HFFc6 (cell line): ENCODE results near the gene KRTAP10-5. TPM values are rescaled to one million over a fixed set of nuclear protein-coding genes. Genes with fewer than 3 reads are reported as not detected.
A peak's percentile ranks its signal among the peaks of the same experiment; 100 is the strongest.

ENCODE experiments used
- DNase-seq: peaks from one replicate; pipeline ENCODE4 v3.0.0-alpha.2; 2018
- H3K27ac Mint-ChIP-seq: 2 replicates; pipeline ENCODE4 v1.8.0; 2020; ENCODE audit warnings: mild to moderate bottlenecking, mixed read lengths
- H3K27me3 Mint-ChIP-seq: 2 replicates; pipeline ENCODE4 v1.8.0; 2021; ENCODE audit warnings: mild to moderate bottlenecking, moderate library complexity, mixed read lengths; ENCODE audit not compliant: insufficient read depth
- H3K36me3 Mint-ChIP-seq: 2 replicates; pipeline ENCODE4 v1.8.0; 2021; ENCODE audit warnings: low read depth, mixed read lengths
- H3K4me1 Mint-ChIP-seq: 2 replicates; pipeline ENCODE4 v1.8.0; 2020; ENCODE audit warnings: low read depth, mixed read lengths
- H3K4me3 Mint-ChIP-seq: 2 replicates; pipeline ENCODE4 v1.8.0; 2020; ENCODE audit warnings: mild to moderate bottlenecking, moderate library complexity, mixed read lengths
- H3K9me3 Mint-ChIP-seq: 2 replicates; pipeline ENCODE4 v1.8.0; 2020; ENCODE audit warnings: mild to moderate bottlenecking, mixed read lengths
- CTCF ChIP-seq: fragments of 200-600 bp; sonication (generic); IDR thresholded peaks from 2 replicates; pipeline ENCODE4 v1.5.0; 2021; ENCODE audit warnings: antibody characterized with exemption, mild to moderate bottlenecking
- total RNA-seq, 6 experiments: library from RNA; stranded (reverse); fragmentation: NEBNext Ultra II Directional; extraction: Animal tissue kit (Norgen Biotek cat#: 25700); gene quantifications; 2 replicates in 1 of 6; 3 replicates in 5 of 6; pipeline ENCODE4 v1.2.3, GENCODE V29; 2021

Gene KRTAP10-5
- total RNA-seq, 6 experiments from 2014 or later, result not detected

DNA sequence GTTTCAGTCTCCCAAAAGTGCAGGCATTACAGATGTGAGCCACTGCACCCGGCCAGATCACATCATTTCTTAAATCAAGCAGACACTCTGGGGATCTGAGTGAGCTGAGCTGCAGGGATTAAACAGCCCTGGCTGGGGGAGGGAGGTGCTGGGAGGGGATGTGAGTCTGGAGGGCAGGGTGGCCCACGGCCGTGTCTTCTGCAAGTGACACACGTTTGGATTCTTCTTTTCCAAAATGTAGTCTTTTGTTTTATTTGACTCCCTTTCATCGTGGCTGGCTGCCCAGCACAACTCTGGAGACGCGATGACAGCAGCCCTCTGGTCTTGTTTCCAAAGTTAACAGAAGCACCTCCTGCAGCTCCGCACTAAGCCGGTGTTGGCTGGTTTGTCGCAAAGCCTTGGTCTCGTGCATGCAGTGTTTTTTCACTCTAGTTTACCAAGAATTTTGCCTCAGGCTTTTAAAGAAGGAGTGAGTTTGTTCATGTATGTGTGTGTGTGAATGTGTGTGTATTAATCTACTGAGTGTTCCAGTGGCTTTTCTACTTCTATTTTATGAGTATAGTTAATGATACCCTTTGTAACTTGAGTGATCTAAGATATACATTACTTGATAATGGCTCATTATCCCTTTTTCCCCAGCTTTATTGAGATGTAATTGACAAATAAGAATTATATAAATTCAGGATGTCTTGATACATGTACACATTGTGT lies 2.8 kb upstream of the KRTAP10-5 start:
- H3K9me3 Mint-ChIP-seq, result peaks cover 49% of the 10 kb centered on the region
- H3K27me3 Mint-ChIP-seq, result peaks cover 5% of the 10 kb centered on the region
- no peak for TF ChIP-seq CTCF
- H3K36me3 Mint-ChIP-seq, result no peaks in the 10 kb centered on the region; the same call in none of the 2 replicates
- DNase-seq, result peak; percentile 9
- no peak overlapping the region for H3K27ac Mint-ChIP-seq
- no peak overlapping the region for H3K4me3 Mint-ChIP-seq
- no peaks in the 10 kb centered on the region for H3K4me1 Mint-ChIP-seq

GRCh38 chr21:44582055-44582454 lies 1.7 kb upstream of the KRTAP10-5 start:
- Mint-ChIP-seq H3K27me3 (peaks cover 5% of the 10 kb centered on the region), H3K9me3 (peaks cover 59% of the 10 kb centered on the region), H3K36me3 (no peaks in the 10 kb centered on the region; the same call in none of the 2 replicates), H3K4me3 (no peak overlapping the region), H3K4me1 (no peaks in the 10 kb centered on the region), H3K27ac (no peak overlapping the region)
- DNase-seq, result no peak
- no peak for TF ChIP-seq CTCF

DNA sequence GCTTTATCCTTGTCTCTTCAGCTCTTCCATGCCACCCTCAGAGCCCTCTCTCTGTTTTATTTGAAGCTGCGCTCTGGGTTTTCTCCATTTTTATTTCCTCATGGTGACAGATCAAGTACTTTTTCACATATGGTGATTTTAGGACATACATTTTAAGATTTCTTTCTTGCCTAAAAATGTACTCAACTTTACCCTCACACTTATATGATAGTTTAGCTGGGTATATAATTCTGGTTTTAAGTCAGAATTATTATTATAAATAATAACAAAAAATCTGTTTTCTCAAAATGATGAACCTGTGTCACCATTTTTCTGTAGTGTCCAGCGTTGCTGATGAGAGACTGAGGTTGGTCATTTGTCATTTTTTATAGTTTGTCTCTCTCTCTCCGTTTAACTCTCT lies 754 bp upstream of the KRTAP10-5 start:
- no peak for TF ChIP-seq CTCF
- Mint-ChIP-seq H3K27ac (no peak overlapping the region), H3K27me3 (peaks cover 2% of the 10 kb centered on the region), H3K4me1 (no peaks in the 10 kb centered on the region), H3K36me3 (no peaks in the 10 kb centered on the region; the same call in 1 of the 2 replicates), H3K4me3 (no peak overlapping the region), H3K9me3 (peaks cover 65% of the 10 kb centered on the region)
- DNase-seq, result no peak

- no peak for TF ChIP-seq CTCF
- Mint-ChIP-seq H3K4me1 (no peaks in the 10 kb centered on the region), H3K36me3 (peaks cover 6% of the 10 kb centered on the region; the same call in 1 of the 2 replicates), H3K4me3 (no peak overlapping the region), H3K27ac (no peak overlapping the region), H3K9me3 (peaks cover 66% of the 10 kb centered on the region), H3K27me3 (no peaks in the 10 kb centered on the region; the same call in 1 of the 2 replicates)
- DNase-seq, result no peak
These were observed 615 bp downstream of the KRTAP10-5 start for GRCh38 chr21:44579833-44580144.

GRCh38 chr21:44579056-44579832 lies 1.2 kb downstream of the KRTAP10-5 start:
- Mint-ChIP-seq H3K4me3 (no peak overlapping the region), H3K27ac (no peak overlapping the region), H3K4me1 (no peaks in the 10 kb centered on the region), H3K27me3 (no peaks in the 10 kb centered on the region; the same call in 1 of the 2 replicates), H3K9me3 (peaks cover 67% of the 10 kb centered on the region), H3K36me3 (peaks cover 6% of the 10 kb centered on the region; the same call in 1 of the 2 replicates)
- no peak for TF ChIP-seq CTCF
- DNase-seq, result no peak
